ENCODE measurements around the gene RANBP10. TPM values are rescaled to one million over a fixed set of nuclear protein-coding genes. Genes with fewer than 3 reads are reported as not detected.

Gene RANBP10
- total and polyA plus RNA-seq, 2 of the 13 experiments (the other 11 are each of a cell fraction or from before 2014, with no cell fraction given), result 9.2 to 22.7 TPM

DNA sequence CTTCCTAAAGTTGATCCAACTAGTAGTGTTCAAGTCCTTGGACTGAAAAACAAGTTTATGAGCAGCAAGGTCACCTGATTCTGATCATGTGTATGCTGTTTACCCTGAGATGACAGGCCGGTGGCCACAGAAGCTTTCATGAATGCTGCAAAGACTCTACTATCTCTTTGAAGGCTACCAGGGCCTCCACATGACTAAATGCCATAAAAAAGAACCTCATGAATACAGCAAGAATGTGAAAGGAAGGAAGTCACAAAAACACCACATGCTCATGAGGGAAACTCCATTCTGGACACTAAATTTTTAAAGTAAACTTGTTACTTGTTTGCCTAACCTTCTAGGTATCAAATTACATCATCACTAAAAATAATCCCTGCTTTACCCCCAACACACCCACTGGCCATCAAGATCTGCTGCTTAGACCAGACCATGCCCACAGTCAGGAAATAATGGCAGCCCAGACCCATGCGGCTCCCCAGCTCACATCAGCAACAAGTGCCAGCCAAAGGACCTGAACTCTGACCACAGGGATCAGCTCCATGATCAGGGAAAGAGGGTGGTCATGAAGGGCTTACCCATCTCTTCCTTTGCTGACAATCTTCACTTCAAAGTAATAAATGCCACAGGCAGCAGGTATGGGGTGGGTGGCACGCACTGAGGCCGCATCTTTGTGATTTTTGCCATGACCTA lies 1.4 kb downstream of the RANBP10 start (continued):
- TF ChIP-seq, protein P1, sequence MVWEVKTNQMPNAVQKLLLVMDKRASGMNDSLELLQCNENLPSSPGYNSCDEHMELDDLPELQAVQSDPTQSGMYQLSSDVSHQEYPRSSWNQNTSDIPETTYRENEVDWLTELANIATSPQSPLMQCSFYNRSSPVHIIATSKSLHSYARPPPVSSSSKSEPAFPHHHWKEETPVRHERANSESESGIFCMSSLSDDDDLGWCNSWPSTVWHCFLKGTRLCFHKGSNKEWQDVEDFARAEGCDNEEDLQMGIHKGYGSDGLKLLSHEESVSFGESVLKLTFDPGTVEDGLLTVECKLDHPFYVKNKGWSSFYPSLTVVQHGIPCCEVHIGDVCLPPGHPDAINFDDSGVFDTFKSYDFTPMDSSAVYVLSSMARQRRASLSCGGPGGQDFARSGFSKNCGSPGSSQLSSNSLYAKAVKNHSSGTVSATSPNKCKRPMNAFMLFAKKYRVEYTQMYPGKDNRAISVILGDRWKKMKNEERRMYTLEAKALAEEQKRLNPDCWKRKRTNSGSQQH (CRISPR knock-in tag; IDR thresholded peaks at IDR 0.05; ENCODE audit: low read depth), result no peak
- TF ChIP-seq RFXANK (CRISPR knock-in tag; IDR thresholded peaks at IDR 0.05) (no peak), ZNF180 (CRISPR knock-in tag; IDR thresholded peaks at IDR 0.05; ENCODE audit: borderline replicate concordance, low read depth) (no peak), RBFOX2 (IDR thresholded peaks at IDR 0.05; ENCODE audit: low read depth, low read length) (no peak), ZNF816 (CRISPR knock-in tag; IDR thresholded peaks at IDR 0.05; ENCODE audit: borderline replicate concordance) (0 out of 2 replicates have a peak, but pooled peaks have one; percentile 10), GATAD1 (CRISPR knock-in tag; IDR thresholded peaks at IDR 0.05) (no peak; the same call in 1 of the 2 replicates), ZNF546 (CRISPR knock-in tag; conservative IDR thresholded peaks at IDR 0.05) (no peak), NR3C1 (CRISPR knock-in tag; IDR thresholded peaks at IDR 0.05) (no peak), PAWR (CRISPR knock-in tag; IDR thresholded peaks at IDR 0.05; ENCODE audit: borderline replicate concordance) (no peak), MNT (IDR thresholded peaks at IDR 0.05) (peak; percentile 51; the same call in 1 of the 2 replicates), ZNF44 (CRISPR knock-in tag; IDR thresholded peaks at IDR 0.05) (no peak), ZNF710 (CRISPR knock-in tag; IDR thresholded peaks at IDR 0.05; ENCODE audit: borderline replicate concordance) (no peak), ETV5 (CRISPR knock-in tag; IDR thresholded peaks at IDR 0.05; ENCODE audit: borderline replicate concordance) (no peak; the same call in 1 of the 2 replicates)
- TF ChIP-seq, protein P2, sequence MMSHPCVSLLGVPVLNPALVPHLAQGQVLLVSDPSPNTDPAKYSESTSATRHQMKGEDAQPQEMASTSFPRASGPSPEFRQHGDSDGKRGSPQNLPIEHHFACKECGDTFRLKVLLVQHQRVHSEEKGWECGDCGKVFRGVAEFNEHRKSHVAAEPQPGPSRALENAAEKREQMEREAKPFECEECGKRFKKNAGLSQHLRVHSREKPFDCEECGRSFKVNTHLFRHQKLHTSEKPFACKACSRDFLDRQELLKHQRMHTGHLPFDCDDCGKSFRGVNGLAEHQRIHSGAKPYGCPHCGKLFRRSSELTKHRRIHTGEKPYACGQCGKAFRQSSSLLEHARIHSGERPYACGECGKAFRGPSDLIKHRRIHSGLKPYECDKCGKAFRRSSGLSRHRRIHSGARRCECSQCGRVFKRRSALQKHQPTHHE (CRISPR knock-in tag; IDR thresholded peaks at IDR 0.05; ENCODE audit: borderline replicate concordance), result no peak
- TF ChIP-seq, protein P3, sequence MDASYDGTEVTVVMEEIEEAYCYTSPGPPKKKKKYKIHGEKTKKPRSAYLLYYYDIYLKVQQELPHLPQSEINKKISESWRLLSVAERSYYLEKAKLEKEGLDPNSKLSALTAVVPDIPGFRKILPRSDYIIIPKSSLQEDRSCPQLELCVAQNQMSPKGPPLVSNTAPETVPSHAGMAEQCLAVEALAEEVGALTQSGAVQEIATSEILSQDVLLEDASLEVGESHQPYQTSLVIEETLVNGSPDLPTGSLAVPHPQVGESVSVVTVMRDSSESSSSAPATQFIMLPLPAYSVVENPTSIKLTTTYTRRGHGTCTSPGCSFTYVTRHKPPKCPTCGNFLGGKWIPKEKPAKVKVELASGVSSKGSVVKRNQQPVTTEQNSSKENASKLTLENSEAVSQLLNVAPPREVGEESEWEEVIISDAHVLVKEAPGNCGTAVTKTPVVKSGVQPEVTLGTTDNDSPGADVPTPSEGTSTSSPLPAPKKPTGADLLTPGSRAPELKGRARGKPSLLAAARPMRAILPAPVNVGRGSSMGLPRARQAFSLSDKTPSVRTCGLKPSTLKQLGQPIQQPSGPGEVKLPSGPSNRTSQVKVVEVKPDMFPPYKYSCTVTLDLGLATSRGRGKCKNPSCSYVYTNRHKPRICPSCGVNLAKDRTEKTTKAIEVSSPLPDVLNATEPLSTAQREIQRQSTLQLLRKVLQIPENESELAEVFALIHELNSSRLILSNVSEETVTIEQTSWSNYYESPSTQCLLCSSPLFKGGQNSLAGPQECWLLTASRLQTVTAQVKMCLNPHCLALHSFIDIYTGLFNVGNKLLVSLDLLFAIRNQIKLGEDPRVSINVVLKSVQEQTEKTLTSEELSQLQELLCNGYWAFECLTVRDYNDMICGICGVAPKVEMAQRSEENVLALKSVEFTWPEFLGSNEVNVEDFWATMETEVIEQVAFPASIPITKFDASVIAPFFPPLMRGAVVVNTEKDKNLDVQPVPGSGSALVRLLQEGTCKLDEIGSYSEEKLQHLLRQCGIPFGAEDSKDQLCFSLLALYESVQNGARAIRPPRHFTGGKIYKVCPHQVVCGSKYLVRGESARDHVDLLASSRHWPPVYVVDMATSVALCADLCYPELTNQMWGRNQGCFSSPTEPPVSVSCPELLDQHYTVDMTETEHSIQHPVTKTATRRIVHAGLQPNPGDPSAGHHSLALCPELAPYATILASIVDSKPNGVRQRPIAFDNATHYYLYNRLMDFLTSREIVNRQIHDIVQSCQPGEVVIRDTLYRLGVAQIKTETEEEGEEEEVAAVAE (CRISPR knock-in tag; IDR thresholded peaks at IDR 0.05; ENCODE audit: borderline replicate concordance), result no peak
- TF ChIP-seq, protein P4, sequence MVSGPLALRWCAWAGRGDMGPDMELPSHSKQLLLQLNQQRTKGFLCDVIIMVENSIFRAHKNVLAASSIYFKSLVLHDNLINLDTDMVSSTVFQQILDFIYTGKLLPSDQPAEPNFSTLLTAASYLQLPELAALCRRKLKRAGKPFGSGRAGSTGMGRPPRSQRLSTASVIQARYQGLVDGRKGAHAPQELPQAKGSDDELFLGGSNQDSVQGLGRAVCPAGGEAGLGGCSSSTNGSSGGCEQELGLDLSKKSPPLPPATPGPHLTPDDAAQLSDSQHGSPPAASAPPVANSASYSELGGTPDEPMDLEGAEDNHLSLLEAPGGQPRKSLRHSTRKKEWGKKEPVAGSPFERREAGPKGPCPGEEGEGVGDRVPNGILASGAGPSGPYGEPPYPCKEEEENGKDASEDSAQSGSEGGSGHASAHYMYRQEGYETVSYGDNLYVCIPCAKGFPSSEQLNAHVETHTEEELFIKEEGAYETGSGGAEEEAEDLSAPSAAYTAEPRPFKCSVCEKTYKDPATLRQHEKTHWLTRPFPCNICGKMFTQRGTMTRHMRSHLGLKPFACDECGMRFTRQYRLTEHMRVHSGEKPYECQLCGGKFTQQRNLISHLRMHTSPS (CRISPR knock-in tag; IDR thresholded peaks at IDR 0.05; ENCODE audit: low read depth), result no peak

All from HepG2 (cell line).